Effector CD8-positive, alpha-beta T cell (primary cell): ENCODE results near the gene TMA7.
A peak's percentile ranks its signal among the peaks of the same experiment; 100 is the strongest.

Source experiments
- DNase-seq: peaks from one replicate; lab custom pipeline; 2025; lab: John Stamatoyannopoulos, UW

Gene TMA7

GRCh38 chr3:48423241-48423882, 16.7 kb upstream of the TMA7 start:
- no peak for DNase-seq

- DNase-seq: no peak
Observed at GRCh38 chr3:48423883-48424695, 16.0 kb upstream of the TMA7 start.

GRCh38 chr3:48425281-48425812, 14.7 kb upstream of the TMA7 start:
- DNase-seq: no peak

- DNase-seq: no peak
Observed at GRCh38 chr3:48426401-48426909, 13.6 kb upstream of the TMA7 start.

DNA sequence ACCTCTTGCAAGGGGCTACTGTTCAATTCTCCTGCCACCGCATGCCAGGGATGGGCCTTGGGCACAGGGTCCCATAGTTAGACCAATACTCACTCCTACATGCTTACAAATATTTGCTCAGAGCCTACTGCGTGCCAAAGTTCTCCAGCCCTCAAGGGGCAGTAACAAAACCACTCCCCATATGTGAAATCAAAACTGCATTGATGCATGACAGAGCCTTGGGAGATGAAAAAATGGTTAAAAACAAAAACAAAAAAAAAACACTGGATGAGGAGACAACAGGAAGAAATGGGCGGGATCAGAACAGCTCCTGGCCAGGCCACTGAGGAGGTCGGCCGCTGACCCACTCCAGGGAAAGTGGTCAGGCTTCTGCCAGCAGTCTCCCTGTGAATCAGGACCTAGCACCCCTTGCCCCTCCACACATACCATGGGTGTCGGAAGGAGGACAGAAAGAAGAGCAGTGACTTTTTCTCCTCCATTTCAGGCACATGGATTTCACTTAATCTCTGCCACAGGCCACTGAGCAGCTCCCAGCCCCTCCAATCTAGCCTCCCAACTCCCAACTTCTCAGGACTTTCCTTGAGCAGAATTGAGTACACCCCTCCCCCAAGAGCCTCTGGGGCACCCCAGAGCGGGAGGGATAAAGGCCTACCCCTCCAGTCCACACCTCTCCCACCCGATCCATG, 13.0 kb upstream of the TMA7 start:
- no peak for DNase-seq

GRCh38 chr3:48427630-48427962, 12.5 kb upstream of the TMA7 start:
- no peak for DNase-seq

GRCh38 chr3:48428088-48428571, 11.9 kb upstream of the TMA7 start:
- no peak for DNase-seq

GRCh38 chr3:48428572-48429316, 11.3 kb upstream of the TMA7 start:
- DNase-seq: no peak

DNA sequence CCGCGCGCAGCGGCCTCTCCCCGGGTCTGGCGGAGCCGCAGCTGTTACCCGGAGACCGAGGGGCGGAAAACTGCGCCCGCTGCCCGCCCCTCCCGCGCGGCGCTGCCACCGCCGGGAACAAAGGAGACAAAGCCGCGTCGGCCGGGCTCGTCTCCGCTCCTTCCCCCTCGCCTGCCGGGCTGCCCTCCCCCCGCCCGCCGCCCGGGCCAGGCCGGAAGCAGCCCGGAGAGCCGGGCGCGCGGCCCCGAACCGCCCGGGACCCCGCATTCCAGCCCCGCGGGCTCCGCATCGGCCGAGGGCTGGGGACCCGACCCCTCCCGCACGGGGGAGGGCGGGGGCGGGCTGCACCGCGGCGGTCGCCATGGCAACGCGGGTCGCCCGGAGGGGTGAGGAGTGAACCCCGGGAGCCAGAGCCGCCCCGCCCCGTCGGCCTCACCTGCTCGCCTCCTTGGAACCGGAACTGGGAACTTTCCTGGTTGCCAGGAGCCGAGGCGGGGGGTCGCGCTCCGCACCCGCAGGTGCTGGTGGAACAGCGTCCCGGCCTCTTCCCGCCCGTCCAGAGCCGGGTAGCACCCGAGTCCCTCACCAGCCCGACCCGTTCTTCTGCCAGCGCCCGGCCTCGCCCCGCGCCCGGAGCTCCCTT, 10.6 kb upstream of the TMA7 start:
- peak; percentile 58 for DNase-seq

DNA sequence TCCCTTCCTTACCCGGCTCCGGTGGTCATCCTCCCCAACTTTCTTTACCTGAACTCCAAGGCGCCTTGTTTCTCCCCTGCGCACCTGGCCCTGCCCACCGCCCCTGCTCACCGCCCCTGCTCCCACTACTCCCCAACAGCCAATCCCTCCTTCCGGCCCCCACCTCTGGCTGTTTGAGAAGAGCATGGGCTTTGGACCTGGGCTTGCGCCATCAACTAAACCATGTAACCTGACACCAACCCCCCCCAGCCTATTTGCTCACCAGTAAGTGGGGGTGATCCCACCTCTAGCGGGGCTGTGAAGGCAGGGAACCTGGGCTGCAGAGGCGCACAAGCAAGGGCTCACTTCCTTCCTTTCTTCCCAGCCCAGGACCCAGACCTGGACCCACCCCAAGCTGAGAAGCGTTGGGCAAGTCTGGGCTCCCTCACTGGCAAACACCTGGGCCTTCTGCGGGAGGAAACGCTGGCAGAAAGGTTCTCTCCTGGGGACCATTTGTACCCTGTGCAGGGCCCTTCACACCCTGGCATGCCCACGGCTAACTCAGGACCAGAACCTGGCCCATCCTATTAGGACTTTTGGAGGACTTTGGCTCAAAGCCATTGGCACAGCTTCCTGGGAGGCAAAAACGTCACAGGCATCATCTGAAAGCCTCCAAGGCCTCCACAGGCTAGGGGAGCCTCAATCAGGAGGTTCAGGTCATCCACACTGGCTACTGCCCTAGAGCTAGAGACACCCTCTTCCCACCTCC, 9.9 kb upstream of the TMA7 start, which contains the start of gene PLXNB1:
TSS of gene PLXNB1 (minus strand) at position 127 of the 748 bp plus-strand sequence. CDS start 5,475 bp downstream, outside the sequence.
- peak; percentile 9 for DNase-seq

GRCh38 chr3:48430708-48431101, 9.4 kb upstream of the TMA7 start:
- no peak for DNase-seq

DNA sequence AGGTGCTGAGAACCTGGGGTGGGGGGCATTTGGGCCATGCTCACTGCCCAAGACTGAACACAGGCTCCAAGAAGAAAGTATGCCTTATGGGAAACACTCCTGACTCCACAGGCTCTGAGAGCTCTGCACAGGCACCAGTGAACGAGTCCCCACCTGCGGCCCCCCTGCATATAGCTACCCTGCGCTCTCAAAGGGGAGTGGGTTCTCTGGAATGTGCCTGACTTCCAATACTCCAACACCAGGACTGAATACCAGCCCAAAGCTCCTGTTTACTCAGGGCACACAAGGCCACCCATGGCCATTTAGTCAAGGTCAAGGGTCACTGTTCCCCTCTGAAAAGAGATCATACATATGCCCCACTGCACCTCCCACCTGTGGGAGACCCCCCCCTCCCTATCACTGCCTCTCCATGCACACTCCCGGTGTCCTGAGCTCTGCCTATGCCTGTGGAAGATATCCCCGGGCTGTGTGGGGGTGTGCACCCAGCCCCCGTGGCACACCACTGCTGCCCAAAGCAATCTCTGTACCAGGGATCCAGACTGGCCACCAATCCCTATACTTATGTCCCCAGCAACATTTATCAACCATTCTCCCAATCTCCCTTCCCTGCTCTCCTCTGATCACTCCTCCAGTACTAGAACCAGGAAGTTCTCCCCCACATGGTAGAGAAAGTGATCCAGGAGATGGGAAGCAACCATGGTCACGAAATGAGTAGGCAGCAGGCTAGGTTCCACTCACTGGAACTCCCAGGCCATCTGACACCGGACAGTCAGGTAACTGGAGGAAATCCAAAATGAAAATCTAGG, 8.6 kb upstream of the TMA7 start:
- no peak for DNase-seq

- DNase-seq: no peak
Observed at GRCh38 chr3:48432411-48433371, 7.4 kb upstream of the TMA7 start.

- no peak for DNase-seq
Observed at GRCh38 chr3:48433472-48434118, 6.5 kb upstream of the TMA7 start.

DNA sequence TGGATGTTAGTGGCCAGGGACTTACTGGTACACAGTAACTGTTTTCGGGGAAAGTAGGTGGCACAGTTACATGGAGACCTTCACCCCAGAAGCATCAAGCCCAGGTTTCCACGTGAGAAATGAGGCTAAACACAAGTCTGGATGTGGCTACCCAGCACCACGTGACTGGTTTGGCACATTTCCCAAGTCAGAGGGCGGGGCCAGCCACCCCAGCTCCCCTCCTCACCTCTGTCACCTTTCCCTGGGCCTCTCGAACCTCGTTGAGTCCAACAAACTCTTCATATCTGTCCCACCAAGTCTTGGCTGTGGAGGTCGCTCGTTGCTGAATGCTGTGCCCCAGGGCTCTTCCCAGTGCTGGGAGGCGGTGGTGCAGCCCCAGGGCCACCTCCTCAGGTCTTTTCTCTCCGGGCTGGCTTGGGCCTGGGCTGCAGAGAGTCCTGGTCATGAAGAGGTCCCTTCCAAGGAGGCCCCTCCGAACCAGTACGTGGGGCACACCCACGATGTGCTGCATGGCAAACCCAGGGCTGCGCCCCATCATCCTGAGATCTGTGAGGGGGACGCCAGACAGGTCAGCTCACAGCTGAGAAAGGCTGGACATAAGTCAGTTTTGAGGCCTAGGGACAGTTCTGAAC, 5.3 kb upstream of the TMA7 start:
- DNase-seq: no peak

DNA sequence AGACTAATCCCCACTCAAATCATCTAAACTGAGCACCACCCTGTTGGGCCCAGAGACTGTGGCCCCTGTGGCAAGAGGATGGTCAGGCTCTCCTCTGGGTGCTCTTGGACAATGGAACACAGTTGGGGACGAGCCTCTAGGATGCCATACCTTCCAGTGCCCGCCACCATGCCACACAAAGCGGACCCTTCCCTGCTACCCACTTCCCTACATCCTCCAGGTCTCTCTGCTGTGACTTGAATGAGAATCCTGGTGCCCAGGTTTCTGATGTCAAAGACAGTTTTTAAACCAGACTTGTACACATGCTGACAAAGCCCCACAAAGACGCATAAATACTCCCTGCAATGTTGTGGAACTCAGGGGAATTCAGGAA, 4.8 kb upstream of the TMA7 start:
- DNase-seq: no peak

GRCh38 chr3:48435774-48436476, 4.1 kb upstream of the TMA7 start:
- DNase-seq: peak; percentile 79
